H1 (cell line): ENCODE results near the gene ARHGAP26. TPM values are rescaled to one million over a fixed set of nuclear protein-coding genes. Genes with fewer than 3 reads are reported as not detected.

ENCODE experiments used
- CTCF ChIA-PET: fragments of 300-600 bp; sonication (Branson Sonifier 250); formaldehyde crosslinking; loops from one replicate; lab custom pipeline; 2021; ENCODE audit not compliant: partially characterized antibody; lab: Charles Lee
- POLR2A ChIA-PET: fragments of 300-600 bp; sonication (Branson Sonifier 250); formaldehyde crosslinking; loops from one replicate; lab custom pipeline; 2021; ENCODE audit warnings: inconsistent platforms; ENCODE audit not compliant: partially characterized antibody; lab: Charles Lee
- DNase-seq, 2 experiments: peaks; one replicate each; pipeline versions ENCODE4 v3.0.0 to v3.0.0-alpha.2; 2010 to 2022; ENCODE audit warnings: low spot score in 2 of 2, low read depth in 1 of 2, mixed read lengths in 1 of 2
- FAIRE-seq: peaks from 2 replicates; lab custom pipeline; 2011; peaks lifted over from hg19 to GRCh38; lab: Jason Lieb, UNC
- H2AFZ ChIP-seq: 2 replicates; pipeline ENCODE4 v1.8.1; 2012; ENCODE audit warnings: low read length, inconsistent platforms
- H2AK5ac ChIP-seq: 2 replicates; pipeline ENCODE4 v1.6.1; 2013; ENCODE audit warnings: low read depth, low read length
- H2BK120ac ChIP-seq: replicated peaks from 2 replicates; pipeline ENCODE3; 2013; ENCODE audit warnings: low read depth, low read length, inconsistent platforms
- H2BK12ac ChIP-seq: 2 replicates; pipeline ENCODE4 v1.6.1; 2013; ENCODE audit warnings: low read depth, low read length
- H2BK15ac ChIP-seq: 2 replicates; pipeline ENCODE4 v1.6.1; 2013; ENCODE audit warnings: low read length
- H2BK20ac ChIP-seq: 2 replicates; pipeline ENCODE4 v1.6.1; 2013; ENCODE audit warnings: low read length
- H2BK5ac ChIP-seq: 2 replicates; pipeline ENCODE4 v1.6.1; 2013; ENCODE audit warnings: low read depth, low read length
- H3K14ac ChIP-seq: 2 replicates; pipeline ENCODE4 v1.6.1; 2013; ENCODE audit warnings: inconsistent platforms; ENCODE audit not compliant: insufficient read length
- H3K18ac ChIP-seq: 2 replicates; pipeline ENCODE4 v1.6.1; 2013; ENCODE audit warnings: low read length; ENCODE audit errors: extremely low read depth
- H3K23ac ChIP-seq: 2 replicates; pipeline ENCODE4 v1.6.1; 2013; ENCODE audit warnings: inconsistent platforms; ENCODE audit not compliant: insufficient read length
- H3K23me2 ChIP-seq: 2 replicates; pipeline ENCODE4 v1.6.1; 2013; ENCODE audit warnings: low read depth, low read length
- H3K27ac ChIP-seq: 2 replicates; pipeline ENCODE4 v1.6.1; 2011; ENCODE audit warnings: low read depth, low read length, inconsistent platforms
- H3K27me3 ChIP-seq, 4 experiments: replicated peaks in 1 of 4; 1 replicate in 1 of 4; 2 replicates in 3 of 4; pipeline versions ENCODE4 v1.6.1 to v1.8.1; 2011 to 2013; ENCODE audit warnings: low read length in 3 of 4, mild to moderate bottlenecking in 3 of 4, inconsistent platforms in 2 of 4, mixed read lengths in 2 of 4, moderate library complexity in 1 of 4; ENCODE audit not compliant: control insufficient read depth in 3 of 4, insufficient read depth in 3 of 4; ENCODE audit errors: extremely low read depth in 1 of 4
- H3K36me3 ChIP-seq, 4 experiments: 2 replicates each; pipeline versions ENCODE4 v1.6.1 to v1.8.1; 2011 to 2013; ENCODE audit warnings: mild to moderate bottlenecking in 4 of 4, low read length in 3 of 4, moderate library complexity in 2 of 4, control low read depth in 1 of 4, inconsistent platforms in 1 of 4; ENCODE audit not compliant: insufficient read depth in 4 of 4, control insufficient read depth in 2 of 4
- H3K4ac ChIP-seq: replicated peaks from 2 replicates; pipeline ENCODE3; 2013; ENCODE audit warnings: low read length, low read depth, mixed read lengths, inconsistent platforms; ENCODE audit not compliant: insufficient read length
- H3K4me1 ChIP-seq, 4 experiments: replicated peaks in 1 of 4; 1 replicate in 1 of 4; 2 replicates in 3 of 4; pipeline versions ENCODE4 v1.6.1 to v1.8.1; 2011 to 2013; ENCODE audit warnings: low read length in 3 of 4, inconsistent platforms in 2 of 4, mixed read lengths in 1 of 4; ENCODE audit not compliant: insufficient read depth in 4 of 4, control insufficient read depth in 3 of 4
- H3K4me2 ChIP-seq, 2 experiments: 2 replicates each; pipeline versions ENCODE4 v1.6.1 to v1.8.1; 2011 to 2013; ENCODE audit warnings: low read depth in 2 of 2, low read length in 2 of 2, control low read depth in 1 of 2, inconsistent platforms in 1 of 2, mild to moderate bottlenecking in 1 of 2; ENCODE audit not compliant: insufficient read depth in 1 of 2
- H3K4me3 ChIP-seq, 4 experiments: fragments of 200-600, 300-600 bp in 1 of 4; sonication (generic), shearing (Covaris generic), sonication (Bioruptor Twin) in 1 of 4; 2 replicates each; pipeline versions ENCODE4 v1.5.1 to v1.8.1; 2011 to 2016; ENCODE audit warnings: low read length in 4 of 4, low read depth in 3 of 4, control low read depth in 2 of 4, inconsistent platforms in 2 of 4, mild to moderate bottlenecking in 2 of 4, mixed read lengths in 1 of 4, moderate library complexity in 1 of 4; ENCODE audit not compliant: insufficient read depth in 2 of 4; ENCODE audit errors: extremely low read depth in 1 of 4
- H3K56ac ChIP-seq: replicated peaks from 2 replicates; pipeline ENCODE3; 2013; ENCODE audit warnings: low read depth, mild to moderate bottlenecking, mixed read lengths, low read length, inconsistent platforms; ENCODE audit not compliant: insufficient read length
- H3K79me1 ChIP-seq: 2 replicates; pipeline ENCODE4 v1.6.1; 2013; ENCODE audit warnings: low read depth, low read length, control low read depth
- H3K79me2 ChIP-seq, 2 experiments: 2 replicates each; pipeline versions ENCODE4 v1.6.1 to v1.8.1; 2012 to 2013; ENCODE audit warnings: low read length in 2 of 2, mild to moderate bottlenecking in 2 of 2, inconsistent platforms in 1 of 2; ENCODE audit not compliant: insufficient read depth in 2 of 2, control insufficient read depth in 1 of 2
- H3K9ac ChIP-seq, 4 experiments: replicated peaks in 1 of 4; 1 replicate in 1 of 4; 2 replicates in 3 of 4; pipeline versions ENCODE4 v1.6.1 to v1.8.1; 2011 to 2013; ENCODE audit warnings: low read depth in 3 of 4, low read length in 3 of 4, control low read depth in 2 of 4, mild to moderate bottlenecking in 2 of 4, moderate library complexity in 2 of 4, inconsistent platforms in 1 of 4; ENCODE audit errors: extremely low read depth in 1 of 4
- H3K9me3 ChIP-seq, 2 experiments: 2 replicates each; pipeline versions ENCODE4 v1.6.1 to v1.8.1; 2012 to 2013; ENCODE audit warnings: mild to moderate bottlenecking in 2 of 2, moderate library complexity in 2 of 2, control low read depth in 1 of 2, inconsistent platforms in 1 of 2, low read depth in 1 of 2, low read length in 1 of 2, mixed read lengths in 1 of 2; ENCODE audit not compliant: insufficient read depth in 2 of 2
- H4K20me1 ChIP-seq, 2 experiments: replicated peaks in 1 of 2; 2 replicates each; pipeline versions ENCODE3 to v1.8.1; 2011 to 2013; ENCODE audit warnings: inconsistent platforms in 2 of 2, low read length in 2 of 2, mild to moderate bottlenecking in 1 of 2; ENCODE audit not compliant: insufficient read depth in 2 of 2, control insufficient read depth in 1 of 2
- H4K5ac ChIP-seq: 2 replicates; pipeline ENCODE4 v1.6.1; 2013; ENCODE audit warnings: low read length, low read depth, mixed read lengths, inconsistent platforms; ENCODE audit not compliant: insufficient read length
- H4K8ac ChIP-seq: 2 replicates; pipeline ENCODE4 v1.8.0; 2013; ENCODE audit warnings: mild to moderate bottlenecking, moderate library complexity, low read length, inconsistent platforms; ENCODE audit not compliant: insufficient read depth; ENCODE audit errors: extremely low read depth
- H4K91ac ChIP-seq: replicated peaks from 2 replicates; pipeline ENCODE3; 2013; ENCODE audit warnings: low read length, mixed read lengths, inconsistent platforms; ENCODE audit not compliant: insufficient read length
- CTBP2 ChIP-seq: IDR thresholded peaks from 2 replicates; pipeline ENCODE4 v1.7.0; 2011; ENCODE audit warnings: borderline replicate concordance, mild to moderate bottlenecking, moderate library complexity, mixed read lengths, low read length; ENCODE audit not compliant: insufficient read depth, insufficient read length
- GABPA ChIP-seq: IDR thresholded peaks from 2 replicates; pipeline ENCODE4 v1.6.1; 2011; ENCODE audit warnings: mild to moderate bottlenecking, low read length, moderate library complexity, borderline replicate concordance; ENCODE audit not compliant: insufficient read depth
- JUND ChIP-seq: IDR thresholded peaks from 2 replicates; pipeline ENCODE4 v1.6.1; 2011; ENCODE audit warnings: mild to moderate bottlenecking, improper control_type of control experiment, low read length
- PHF8 ChIP-seq: fragments of 200-600 bp; sonication (generic); conservative IDR thresholded peaks from 2 replicates; pipeline ENCODE4 v1.7.1; 2012; ENCODE audit warnings: low read depth, mild to moderate bottlenecking, inconsistent platforms, low read length, moderate library complexity
- SIRT6 ChIP-seq: IDR thresholded peaks from one replicate; pipeline ENCODE4 v1.7.1; 2012; ENCODE audit warnings: low read length, inconsistent platforms
- SP2 ChIP-seq: IDR thresholded peaks from 2 replicates; pipeline ENCODE4 v1.6.1; 2012; ENCODE audit warnings: mild to moderate bottlenecking, low read length, inconsistent platforms
- WGBS, 2 experiments: shearing (Covaris generic) in 1 of 2; methylation state at CpG; one replicate each; pipeline versions ENCODE4 v1.1.6 to v1.1.7; 2013 to 2015; ENCODE audit warnings: low lambda C conversion rate in 2 of 2, mixed read lengths in 2 of 2, inconsistent platforms in 1 of 2, low coverage in 1 of 2, missing lambda C conversion rate in 1 of 2; ENCODE audit not compliant: insufficient replicate concordance in 2 of 2, insufficient coverage in 1 of 2, insufficient read length in 1 of 2; ENCODE audit errors: extremely low coverage in 1 of 2, missing lambda C conversion rate in 1 of 2; 5-methylcytosine and 5-hydroxymethylcytosine counted together
- polyA plus RNA-seq, 7 experiments: library from polyadenylated mRNA; depleted of rRNA in 3 of 7; stranded (reverse) in 5 of 7; unstranded in 2 of 7; fragments of >200 nt in 5 of 7; fragments of 200-250 nt in 2 of 7; gene quantifications; 1 replicate in 5 of 7; 2 replicates in 1 of 7; 4 replicates in 1 of 7; pipeline versions ENCODE4 v1.2.1 to v1.2.3, GENCODE V29; 2011 to 2013; ENCODE audit warnings: missing spikeins in 2 of 7, mixed read lengths in 2 of 7
- total RNA-seq: library from RNA; stranded (reverse); fragmentation: NEBNext Ultra II Directional; extraction: Animal tissue kit (Norgen Biotek cat#: 25700); gene quantifications from 2 replicates; pipeline ENCODE4 v1.2.1, GENCODE V29; 2021

The ARHGAP26 gene
- total and polyA plus RNA-seq, 2 of the 8 experiments (the other 6 are each of a cell fraction or from before 2014, with no cell fraction given) = 7.1 to 24.8 TPM

DNA sequence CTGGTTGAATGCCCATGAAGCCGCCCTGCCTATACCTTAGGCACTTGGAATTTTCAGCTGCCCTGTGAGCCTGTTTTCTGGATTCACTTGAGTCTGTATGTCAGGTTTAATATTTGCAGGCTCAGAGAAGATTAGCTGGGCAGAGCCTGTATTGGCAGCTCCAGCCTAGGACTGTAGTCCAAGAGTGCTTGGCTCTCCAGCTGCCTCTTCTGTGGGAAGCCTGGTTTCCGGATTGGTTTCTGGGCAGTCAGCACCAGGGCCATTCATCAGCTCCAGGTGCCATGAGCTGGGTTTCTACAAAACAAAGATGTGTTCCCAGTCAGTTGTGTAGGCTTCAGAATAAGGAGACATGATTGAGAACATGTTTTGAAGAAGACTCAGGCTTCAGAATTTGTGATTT is 90.1 kb downstream of the ARHGAP26 start:
- Histone ChIP-seq H3K27me3 (no peaks in the 10 kb centered on the region), H4K91ac (no peak overlapping the region), H2BK120ac (no peak overlapping the region), H3K4ac (no peak overlapping the region), H3K4me2 (no peak overlapping the region), H3K27ac (no peak overlapping the region), H3K9ac (no peak overlapping the region), H4K5ac (no peak overlapping the region), H2BK12ac (no peak overlapping the region), H3K56ac (no peak overlapping the region), H3K4me3 (no peak overlapping the region), H2AFZ (no peak overlapping the region), H3K23ac (no peak overlapping the region), H2BK20ac (no peak overlapping the region), H3K79me2 (peaks cover 0 to 40% of the 10 kb centered on the region in 2 experiments; a peak in 2 of 4 replicates), H3K18ac (no peak overlapping the region), H3K9me3 (no peaks in the 10 kb centered on the region), H3K4me1 (peaks cover 15 to 33% (median 20%) of the 10 kb centered on the region in 4 experiments), H2BK15ac (no peak overlapping the region), H2AK5ac (no peak overlapping the region), H3K14ac (no peak overlapping the region), H2BK5ac (no peak overlapping the region), H4K8ac (no peak overlapping the region), H3K79me1 (peaks cover 2% of the 10 kb centered on the region; the same call in 1 of the 2 replicates), H4K20me1 (no peaks in the 10 kb centered on the region), H3K23me2 (no peaks in the 10 kb centered on the region; the same call in 1 of the 2 replicates), H3K36me3 (no peaks in the 10 kb centered on the region)
- FAIRE-seq = no peak
- no peak for DNase-seq
- POLR2A ChIA-PET = interaction anchor here (0.7 kb wide), 1 partner anchor 19 kb away, joined by 3 read pairs; no protein-coding TSS in a partner anchor
- CTCF ChIA-PET = interaction anchor here (0.6 to 4.3 kb wide), 12 partner anchors 10 to 347 kb away, joined by 3 to 23 read pairs (median 4); partner anchors contain the start of gene ARHGAP26
- WGBS, 2 experiments = 87% methylated on average over 2 of the region's 2 CpGs; no CpG with 5 or more reads in 1 of the 2 experiments
- TF ChIP-seq GABPA (no peak), PHF8 (no peak), JUND (no peak), SIRT6 (no peak), CTBP2 (no peak), SP2 (no peak)
